GM21367 (cell line): ENCODE results near the gene ANO9.
A peak's percentile ranks its signal among the peaks of the same experiment; 100 is the strongest.

Experiments used
- ATAC-seq: cut with Tn5 transposase; IDR thresholded peaks from one replicate; pipeline ENCODE4 v1.9.1; 2021; ENCODE audit not compliant: unreplicated experiment

Gene ANO9

DNA sequence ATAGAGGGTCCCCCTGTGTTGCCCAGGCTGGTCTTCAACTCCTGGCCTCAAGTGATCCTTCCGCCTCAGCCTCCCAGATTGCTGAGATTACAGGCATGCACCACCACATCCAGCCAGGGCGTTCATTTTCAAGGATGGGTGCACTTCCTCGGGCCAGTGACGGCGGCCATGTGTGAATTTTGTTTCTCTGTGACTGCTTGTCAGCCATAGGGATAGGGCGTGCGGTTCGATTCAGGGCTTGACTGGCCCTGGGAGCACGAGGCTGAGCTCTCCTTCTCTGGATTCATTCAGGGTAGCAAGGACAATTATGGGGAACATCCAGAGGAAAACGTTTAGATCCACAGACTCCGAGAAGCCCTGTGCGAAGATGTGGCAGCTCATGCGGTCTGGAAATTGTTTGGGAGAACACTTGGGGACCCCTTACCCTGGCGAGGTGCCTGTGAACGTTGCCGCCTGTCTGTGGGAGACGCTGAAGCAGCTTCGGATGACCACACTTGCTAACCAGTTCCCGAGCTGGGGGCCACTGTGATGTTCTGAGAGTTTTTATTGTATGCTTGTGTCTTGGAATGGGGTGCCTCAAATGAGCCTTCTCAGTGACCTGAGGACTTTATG, 11.2 kb upstream of the ANO9 start:
- no peak for ATAC-seq

- no peak for ATAC-seq
Measured at GRCh38 chr11:452203-452744, 10.5 kb upstream of the ANO9 start.

DNA sequence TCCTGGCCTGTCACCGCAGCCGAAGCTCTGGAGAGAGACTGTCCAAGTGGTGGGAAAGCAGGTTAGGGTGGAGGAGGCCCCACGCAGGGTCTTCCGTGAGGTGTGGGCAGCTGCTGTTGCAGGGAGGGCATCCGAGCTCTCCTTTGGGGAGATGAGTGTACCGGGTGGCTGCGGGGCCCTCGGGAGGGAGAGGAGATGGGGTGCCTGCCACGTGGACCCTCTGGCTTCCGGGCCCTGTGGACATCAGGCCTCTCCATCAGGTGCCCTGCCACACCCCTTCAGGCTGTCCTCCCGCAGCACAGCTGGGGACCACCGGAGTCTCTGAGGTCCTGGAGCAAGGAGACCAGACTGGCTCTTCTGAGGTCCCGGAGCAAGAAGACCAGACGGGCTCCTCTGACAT, 9.9 kb upstream of the ANO9 start:
- ATAC-seq: no peak

DNA sequence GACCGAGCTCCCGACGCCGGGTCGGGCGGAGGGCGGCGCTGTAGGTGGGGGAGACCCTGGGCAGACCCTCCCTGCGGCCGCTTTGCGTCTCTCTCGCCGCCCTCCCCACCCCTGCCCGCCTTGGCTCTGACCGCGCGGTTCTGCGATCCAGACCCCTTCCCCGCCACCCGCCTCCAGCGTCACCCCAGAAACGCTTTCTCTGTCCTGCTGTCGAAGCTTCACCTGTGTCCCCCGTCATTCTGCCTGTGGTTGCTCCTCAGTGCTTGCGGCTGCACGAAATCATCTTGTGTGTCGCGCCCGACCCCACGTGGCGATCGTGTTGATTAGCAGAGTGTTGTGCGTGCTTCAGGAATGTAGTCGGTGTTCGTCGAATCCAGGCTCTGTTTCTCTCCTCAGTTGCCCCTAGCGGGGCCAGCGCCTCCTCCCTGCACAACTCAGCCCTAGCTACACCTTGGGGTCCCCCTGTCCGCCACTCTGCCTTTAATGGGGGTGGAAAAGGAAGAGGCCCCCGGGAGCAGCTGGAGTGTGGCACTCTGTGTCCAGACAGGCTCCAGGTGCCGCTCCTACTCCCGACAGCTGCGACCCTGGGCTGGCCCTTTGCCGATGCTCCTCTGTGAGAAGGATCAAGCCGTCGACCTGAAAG, 9.1 kb upstream of the ANO9 start:
- no peak for ATAC-seq

- ATAC-seq: peak; percentile 64
Measured at GRCh38 chr11:449889-450808, 8.3 kb upstream of the ANO9 start, which contains the start of gene PTDSS2. PTDSS2 (plus strand) TSS chr11:450279; CDS start chr11:450456, 177 bp downstream.

GRCh38 chr11:447923-448731, 6.3 kb upstream of the ANO9 start:
- ATAC-seq: peak; percentile 36

DNA sequence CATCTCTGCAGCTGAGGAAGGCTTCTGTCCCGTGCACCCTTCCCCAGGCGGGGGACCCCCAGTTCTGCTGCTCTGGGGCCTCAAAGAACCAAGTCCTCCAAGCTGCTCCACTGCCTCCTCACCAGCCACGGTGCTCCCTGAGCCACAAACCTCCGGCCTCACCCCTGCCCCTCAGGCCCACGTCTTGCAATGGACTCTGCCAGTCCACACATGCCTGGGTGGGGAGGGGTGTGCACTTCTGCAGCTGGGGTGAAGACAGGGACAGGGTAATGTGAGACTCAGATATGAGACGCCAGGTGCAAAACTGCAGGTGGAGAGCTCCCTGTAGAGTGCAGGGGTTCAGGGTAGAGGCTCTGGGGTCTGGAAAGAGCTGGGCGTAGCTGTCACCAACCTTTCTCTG, 5.1 kb upstream of the ANO9 start:
- no peak for ATAC-seq

- ATAC-seq: no peak
Measured at GRCh38 chr11:445765-446588, 4.2 kb upstream of the ANO9 start.

DNA sequence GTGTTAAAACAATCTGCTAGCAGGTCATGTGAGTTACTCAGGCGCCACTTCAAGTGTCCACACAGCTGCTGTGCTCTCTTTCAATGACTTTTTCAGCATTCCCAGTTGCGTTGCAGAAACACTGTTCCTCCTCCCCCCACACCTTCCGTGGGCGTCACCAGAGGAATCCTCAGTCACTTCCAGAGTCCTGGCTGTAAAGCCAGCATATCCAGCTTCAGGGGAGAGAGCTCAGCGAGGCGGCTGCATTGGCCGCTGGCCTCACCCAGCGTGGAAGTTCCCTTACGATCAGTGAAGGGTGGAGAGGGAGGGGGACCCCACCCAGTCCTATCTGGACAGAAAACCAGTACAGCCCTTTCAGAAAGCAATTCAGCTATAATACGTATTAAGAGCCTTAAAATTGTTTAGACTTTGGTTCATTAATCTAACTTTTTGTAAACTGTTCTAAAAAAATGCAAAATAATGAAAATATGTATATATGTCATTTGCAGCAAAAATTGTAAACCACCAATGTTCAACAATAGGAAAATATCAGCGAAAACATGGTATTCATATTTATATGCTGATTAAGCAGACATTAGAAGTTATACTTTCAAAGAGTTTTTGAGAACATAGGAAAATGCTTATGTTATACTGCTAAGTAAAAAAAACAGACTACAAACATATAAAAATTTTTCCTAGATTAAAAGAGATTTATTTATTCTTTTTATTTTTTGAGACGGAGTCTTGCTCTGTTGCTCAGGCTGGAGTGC, 2.8 kb upstream of the ANO9 start:
- no peak for ATAC-seq

DNA sequence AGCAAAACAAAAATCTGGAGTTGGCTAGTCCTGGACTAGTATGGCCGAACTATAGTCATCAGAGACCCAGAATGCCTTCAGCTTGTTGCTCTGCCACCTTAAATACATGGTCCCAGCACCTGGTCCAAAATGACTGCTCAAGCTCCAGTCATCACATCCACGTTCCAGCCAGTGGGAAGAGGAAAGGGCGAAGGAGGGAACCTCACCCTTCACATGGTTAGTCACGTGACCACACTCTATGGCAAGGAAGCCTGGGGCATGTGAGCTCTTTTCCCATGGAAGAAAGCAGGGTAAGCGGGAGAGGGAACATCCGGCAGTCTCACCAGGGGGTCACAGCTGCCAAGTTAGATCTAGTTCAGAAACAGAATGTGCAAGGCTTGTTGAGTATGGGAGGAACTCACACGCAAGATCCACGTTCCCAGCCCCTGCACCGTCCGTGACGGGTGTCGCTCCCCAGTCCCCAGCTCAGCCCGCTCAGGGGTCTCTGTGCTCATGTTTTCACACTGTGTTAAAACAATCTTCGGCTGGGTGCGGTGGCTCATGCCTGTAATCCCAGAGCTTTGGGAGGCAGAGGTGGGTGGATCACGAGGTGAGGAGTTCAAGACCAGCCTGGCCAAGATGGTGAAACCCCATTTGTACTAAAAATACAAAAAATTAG, 1.9 kb upstream of the ANO9 start:
- ATAC-seq: no peak

DNA sequence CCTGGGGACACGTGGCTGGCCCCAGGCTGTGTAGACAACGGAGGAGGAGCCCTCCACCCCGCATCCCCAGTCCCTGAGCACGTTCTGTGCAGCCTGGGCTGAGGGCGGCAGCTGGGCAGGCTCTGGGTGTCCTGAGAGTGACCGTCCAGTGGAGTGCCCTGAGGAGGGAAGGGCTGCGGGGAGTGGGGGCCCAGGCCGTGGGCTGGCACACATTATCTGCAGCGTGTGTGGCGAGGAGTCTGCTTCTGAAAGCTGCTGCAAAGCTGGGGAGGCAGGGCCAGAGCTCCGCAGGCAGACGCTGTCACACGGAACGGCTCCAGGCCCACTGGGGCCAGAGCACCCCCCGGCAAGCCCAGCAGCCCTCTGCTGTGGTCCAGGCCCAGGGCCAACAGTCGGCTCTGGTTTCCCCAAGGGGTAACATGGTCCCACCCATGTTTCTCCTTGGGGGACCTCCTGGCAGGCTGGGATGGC, 835 bp upstream of the ANO9 start:
- ATAC-seq: no peak

GRCh38 chr11:441043-441417, 781 bp downstream of the ANO9 start:
- no peak for ATAC-seq

DNA sequence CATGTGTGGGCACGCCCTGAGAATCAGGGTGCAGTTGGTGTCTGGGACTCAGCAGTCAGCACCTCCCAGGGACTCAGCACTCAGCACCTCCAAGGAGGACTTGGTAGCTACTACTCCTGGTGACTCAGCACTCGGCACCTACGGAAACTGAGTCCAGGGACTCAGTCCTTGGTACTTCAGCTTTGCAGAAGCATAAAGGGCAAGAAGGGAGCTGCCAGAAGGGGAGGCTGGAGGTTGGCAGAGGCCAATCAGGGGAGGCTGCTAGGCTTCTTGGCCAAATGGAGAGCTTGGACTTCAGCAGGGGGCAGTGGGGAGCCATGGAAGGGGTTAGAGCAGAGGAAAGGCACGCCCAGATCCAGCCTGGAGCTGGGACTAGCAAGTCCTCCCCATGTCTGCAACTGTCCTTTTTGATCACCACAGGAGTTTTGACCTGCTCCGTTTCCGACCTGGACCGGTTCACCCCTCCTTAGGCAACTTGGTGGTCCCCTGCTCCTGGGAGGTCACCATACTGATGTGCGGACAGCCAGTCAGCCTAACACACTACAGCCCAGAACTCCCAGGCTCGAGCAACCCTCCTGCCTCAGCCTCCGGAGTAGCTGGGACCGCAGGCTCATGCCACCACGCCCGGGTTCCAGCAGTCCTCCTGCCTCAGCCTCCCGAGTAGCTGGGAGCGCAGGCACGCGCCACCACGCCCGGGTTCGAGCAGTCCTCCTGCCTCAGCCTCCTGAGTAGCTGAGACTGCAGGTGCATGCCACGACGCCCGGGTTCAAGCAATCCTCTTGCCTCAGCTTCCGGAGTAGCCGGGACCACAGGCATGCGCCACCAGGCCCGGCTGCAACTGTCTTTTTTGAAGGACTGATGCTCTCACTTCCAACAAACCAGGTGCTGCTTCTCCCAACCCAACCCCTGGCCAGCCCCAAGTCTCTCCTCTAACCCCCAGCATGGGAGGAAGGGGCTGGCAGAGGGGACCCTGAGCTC, 1.5 kb downstream of the ANO9 start:
- ATAC-seq: no peak

DNA sequence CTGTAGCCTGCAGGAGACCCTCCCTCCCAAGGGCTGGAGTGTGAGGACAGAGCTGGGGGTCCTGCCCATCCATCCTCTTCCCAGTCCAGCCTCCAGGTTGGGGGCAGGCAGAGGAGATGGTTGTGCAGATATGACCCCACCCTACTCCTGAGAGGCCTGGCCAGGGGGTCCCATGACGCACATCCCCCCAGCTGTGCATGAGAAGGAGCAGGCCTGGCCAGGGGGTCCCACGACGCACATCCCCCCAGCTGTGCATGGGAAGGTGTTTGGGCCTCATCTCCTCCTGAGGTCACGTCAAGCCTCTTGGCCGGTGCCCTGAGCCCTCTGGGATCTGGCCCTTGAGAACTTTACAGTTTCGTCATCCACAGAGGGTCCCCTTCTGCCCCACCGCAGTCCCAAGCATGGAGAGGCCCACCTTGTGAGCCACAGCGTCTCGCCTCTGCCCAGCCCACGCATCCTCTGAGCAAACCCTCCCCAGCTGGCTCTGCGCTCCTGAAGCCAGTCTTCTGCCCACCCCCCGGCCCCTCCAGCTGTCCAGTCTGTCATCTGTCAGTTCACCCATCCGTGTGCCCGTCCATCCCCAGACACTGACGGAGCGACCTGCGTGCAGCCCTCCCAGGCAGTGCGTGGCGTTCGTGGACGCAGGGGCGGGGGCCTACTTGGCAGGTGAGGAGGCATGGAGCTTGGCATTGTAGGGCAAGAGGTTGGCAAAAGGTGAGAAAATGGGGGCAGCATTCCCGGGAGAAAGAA, 2.3 kb downstream of the ANO9 start:
- ATAC-seq: no peak

- ATAC-seq: no peak
Measured at GRCh38 chr11:438101-438844, 3.5 kb downstream of the ANO9 start.

DNA sequence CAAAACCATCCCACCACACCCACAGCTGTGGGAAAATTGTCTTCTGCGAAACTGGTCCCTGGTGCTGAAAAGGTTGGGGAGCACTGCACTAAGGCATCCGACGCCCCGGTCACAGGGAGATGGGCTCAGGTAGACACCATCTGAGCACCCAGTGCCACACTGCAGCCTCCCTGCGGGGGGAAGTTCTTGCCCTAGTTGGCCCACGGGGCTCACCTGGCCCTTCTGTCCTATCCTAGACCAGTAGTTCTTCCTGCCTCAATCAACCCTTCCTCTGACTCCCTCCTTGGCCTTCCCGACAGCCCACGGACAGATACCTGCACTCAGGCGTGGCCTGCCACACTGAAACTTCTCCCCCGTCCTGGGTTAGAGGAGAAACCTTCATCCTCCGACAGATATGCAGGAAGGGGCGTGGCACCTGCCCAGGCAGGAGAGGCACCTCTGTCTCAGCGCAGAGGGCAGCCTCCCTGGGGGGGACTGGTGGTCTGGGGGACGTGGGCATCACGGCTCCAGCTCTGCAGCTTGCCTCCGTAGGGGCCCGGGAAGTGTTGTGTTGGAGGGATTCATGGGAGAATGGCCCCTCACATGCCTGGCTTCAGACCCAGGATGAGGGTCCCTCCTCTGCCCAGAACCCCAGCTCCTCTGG, 4.5 kb downstream of the ANO9 start:
- ATAC-seq: no peak
